Neutrophil (primary cell): ENCODE measurements around the gene NNT.

Experiments used
- H3K27ac ChIP-seq: fragments of 200-600 bp; sonication (generic); 2 replicates; pipeline ENCODE4 v1.5.1; 2016; ENCODE audit warnings: mild to moderate bottlenecking, moderate library complexity
- H3K27me3 ChIP-seq: fragments of 200-600 bp; sonication (generic); 2 replicates; pipeline ENCODE4 v1.6.0; 2016; ENCODE audit warnings: mild to moderate bottlenecking
- H3K36me3 ChIP-seq: fragments of 200-600 bp; sonication (generic); 2 replicates; pipeline ENCODE4 v1.5.1; 2017
- H3K4me1 ChIP-seq, 2 experiments: fragments of 200-600 bp in 1 of 2; sonication (generic) in 1 of 2; 1 replicate in 1 of 2; 2 replicates in 1 of 2; pipeline versions ENCODE4 v1.5.1 to v1.6.1; 2013 to 2016; ENCODE audit warnings: low read depth in 1 of 2, low read length in 1 of 2, mild to moderate bottlenecking in 1 of 2, moderate library complexity in 1 of 2; ENCODE audit not compliant: control insufficient read depth in 1 of 2, insufficient read depth in 1 of 2
- H3K4me3 ChIP-seq, 2 experiments: fragments of 200-600 bp in 1 of 2; sonication (generic) in 1 of 2; 1 replicate in 1 of 2; 2 replicates in 1 of 2; pipeline ENCODE4 v1.5.1; 2013 to 2016; ENCODE audit warnings: low read depth in 1 of 2, low read length in 1 of 2, mild to moderate bottlenecking in 1 of 2, moderate library complexity in 1 of 2
- H3K9me3 ChIP-seq: fragments of 200-600 bp; sonication (generic); 2 replicates; pipeline ENCODE4 v1.5.1; 2016
- CTCF ChIP-seq: fragments of 200-600 bp; sonication (generic); IDR thresholded peaks from 2 replicates; pipeline ENCODE4 v1.5.1; 2016; ENCODE audit warnings: antibody characterized with exemption

Gene NNT

GRCh38 chr5:43750809-43751208 lies 147.8 kb downstream of the NNT start:
- H3K4me1 ChIP-seq = no peaks in the 10 kb centered on the region
- H3K27ac ChIP-seq = no peak overlapping the region
- no peak overlapping the region for H3K4me3 ChIP-seq
- no peaks in the 10 kb centered on the region for H3K36me3 ChIP-seq
- no peak for TF ChIP-seq CTCF
- H3K27me3 ChIP-seq = no peaks in the 10 kb centered on the region
- no peaks in the 10 kb centered on the region for H3K9me3 ChIP-seq

DNA sequence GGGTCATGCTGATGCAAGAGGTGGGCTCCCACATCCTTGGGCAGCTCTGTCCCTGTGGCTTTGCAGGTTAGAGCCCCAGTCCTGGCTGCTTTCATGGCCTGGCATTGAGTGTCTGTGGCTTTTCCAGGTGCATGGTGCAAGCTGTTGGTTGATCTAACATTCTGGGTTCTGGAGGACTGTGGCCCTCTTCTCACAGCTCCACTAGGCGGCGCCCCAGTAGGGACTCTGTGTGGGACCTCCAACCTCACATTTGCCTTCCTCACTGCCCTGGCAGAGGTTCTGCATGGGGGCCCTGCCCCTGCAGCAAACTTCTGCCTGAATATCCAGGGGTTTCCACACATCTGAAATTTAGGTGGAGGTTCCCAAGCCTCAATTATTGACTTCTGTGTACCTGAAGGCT lies 150.1 kb downstream of the NNT start:
- no peaks in the 10 kb centered on the region for H3K4me1 ChIP-seq
- no peak for TF ChIP-seq CTCF
- no peaks in the 10 kb centered on the region for H3K27me3 ChIP-seq
- no peaks in the 10 kb centered on the region for H3K9me3 ChIP-seq
- no peak overlapping the region for H3K4me3 ChIP-seq
- H3K27ac ChIP-seq = no peak overlapping the region
- no peaks in the 10 kb centered on the region for H3K36me3 ChIP-seq
